Coronary artery (tissue), 2 donors: ENCODE data around the gene SAP30BP.
A peak's percentile ranks its signal among the peaks of the same experiment; 100 is the strongest.

Experiments used
- DNase-seq: peaks from one replicate; pipeline ENCODE4 v3.0.0-alpha.2; 2017; ENCODE audit warnings: low spot score
- H3K27ac ChIP-seq, 2 donors: fragments of 200-600 bp; sonication (generic); one replicate each; pipeline ENCODE4 v1.5.1; 2016 to 2019
- H3K4me3 ChIP-seq: fragments of 200-600 bp; sonication (generic); 2 replicates; pipeline ENCODE4 v1.5.1; 2016; ENCODE audit warnings: mild to moderate bottlenecking, moderate library complexity
- TF ChIP-seq, protein P1 (sequence below): fragments of 200-600 bp; sonication (generic); IDR thresholded peaks from one replicate; pipeline ENCODE4 v1.5.1; 2019; ENCODE audit warnings: antibody characterized with exemption

Gene SAP30BP

DNA sequence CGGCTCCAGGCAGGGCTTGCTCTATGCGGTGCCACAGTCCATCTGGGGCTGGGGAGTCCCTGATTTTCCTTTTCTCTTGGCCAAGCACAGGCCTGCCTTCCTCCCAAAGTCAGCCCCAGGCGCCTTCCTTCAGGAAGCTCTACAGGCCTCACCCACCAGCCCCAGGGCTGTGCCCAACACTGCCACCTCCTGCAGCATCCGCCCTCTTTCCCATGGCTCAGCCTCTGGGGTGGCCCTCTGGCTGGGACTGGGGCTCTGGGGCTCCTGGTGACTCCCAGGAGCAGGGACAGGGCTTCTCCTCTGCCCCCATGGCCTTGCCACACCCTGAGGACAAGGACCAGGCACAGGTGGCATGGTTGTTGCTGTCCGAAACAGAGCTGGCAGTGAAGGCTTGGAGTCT lies 54.9 kb downstream of the SAP30BP start:
- TF ChIP-seq, protein P1, sequence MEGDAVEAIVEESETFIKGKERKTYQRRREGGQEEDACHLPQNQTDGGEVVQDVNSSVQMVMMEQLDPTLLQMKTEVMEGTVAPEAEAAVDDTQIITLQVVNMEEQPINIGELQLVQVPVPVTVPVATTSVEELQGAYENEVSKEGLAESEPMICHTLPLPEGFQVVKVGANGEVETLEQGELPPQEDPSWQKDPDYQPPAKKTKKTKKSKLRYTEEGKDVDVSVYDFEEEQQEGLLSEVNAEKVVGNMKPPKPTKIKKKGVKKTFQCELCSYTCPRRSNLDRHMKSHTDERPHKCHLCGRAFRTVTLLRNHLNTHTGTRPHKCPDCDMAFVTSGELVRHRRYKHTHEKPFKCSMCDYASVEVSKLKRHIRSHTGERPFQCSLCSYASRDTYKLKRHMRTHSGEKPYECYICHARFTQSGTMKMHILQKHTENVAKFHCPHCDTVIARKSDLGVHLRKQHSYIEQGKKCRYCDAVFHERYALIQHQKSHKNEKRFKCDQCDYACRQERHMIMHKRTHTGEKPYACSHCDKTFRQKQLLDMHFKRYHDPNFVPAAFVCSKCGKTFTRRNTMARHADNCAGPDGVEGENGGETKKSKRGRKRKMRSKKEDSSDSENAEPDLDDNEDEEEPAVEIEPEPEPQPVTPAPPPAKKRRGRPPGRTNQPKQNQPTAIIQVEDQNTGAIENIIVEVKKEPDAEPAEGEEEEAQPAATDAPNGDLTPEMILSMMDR = no peak
- peak overlapping the region; percentile 68 for H3K4me3 ChIP-seq
- DNase-seq = no peak
- H3K27ac ChIP-seq = peak overlapping the region in 1 of 2 donors; percentile 80

DNA sequence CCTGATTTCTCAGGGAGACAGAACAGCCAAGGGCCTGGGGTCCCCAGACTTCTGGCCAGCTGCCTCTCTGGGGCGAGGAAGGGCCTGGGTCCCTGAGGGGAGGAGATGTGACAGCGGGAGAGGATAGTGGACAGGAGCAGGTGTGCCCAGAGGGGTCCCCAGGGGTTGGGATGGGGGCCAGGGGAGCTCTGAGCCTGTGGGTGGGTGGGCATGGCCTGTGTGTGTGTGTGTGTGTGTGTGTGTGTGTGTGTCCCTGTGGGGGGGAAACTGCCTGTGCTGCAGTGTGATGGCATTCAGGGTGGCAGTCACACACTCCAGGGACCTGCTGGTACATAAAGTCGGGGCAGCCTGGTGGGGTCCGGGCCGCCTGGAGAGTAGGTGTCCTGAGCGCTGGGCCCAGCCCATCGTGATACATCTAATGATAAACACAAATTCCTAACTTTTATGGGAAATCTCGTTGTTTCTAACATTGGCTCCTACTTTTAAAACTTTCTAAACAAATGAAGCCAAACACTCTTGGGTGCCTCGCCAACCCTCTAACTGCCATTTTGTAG lies 55.5 kb downstream of the SAP30BP start:
- TF ChIP-seq, protein P1 = no peak
- Histone ChIP-seq H3K27ac (peak overlapping the region in 1 of 2 donors; percentile 80), H3K4me3 (peak overlapping the region; percentile 68)
- DNase-seq = no peak

DNA sequence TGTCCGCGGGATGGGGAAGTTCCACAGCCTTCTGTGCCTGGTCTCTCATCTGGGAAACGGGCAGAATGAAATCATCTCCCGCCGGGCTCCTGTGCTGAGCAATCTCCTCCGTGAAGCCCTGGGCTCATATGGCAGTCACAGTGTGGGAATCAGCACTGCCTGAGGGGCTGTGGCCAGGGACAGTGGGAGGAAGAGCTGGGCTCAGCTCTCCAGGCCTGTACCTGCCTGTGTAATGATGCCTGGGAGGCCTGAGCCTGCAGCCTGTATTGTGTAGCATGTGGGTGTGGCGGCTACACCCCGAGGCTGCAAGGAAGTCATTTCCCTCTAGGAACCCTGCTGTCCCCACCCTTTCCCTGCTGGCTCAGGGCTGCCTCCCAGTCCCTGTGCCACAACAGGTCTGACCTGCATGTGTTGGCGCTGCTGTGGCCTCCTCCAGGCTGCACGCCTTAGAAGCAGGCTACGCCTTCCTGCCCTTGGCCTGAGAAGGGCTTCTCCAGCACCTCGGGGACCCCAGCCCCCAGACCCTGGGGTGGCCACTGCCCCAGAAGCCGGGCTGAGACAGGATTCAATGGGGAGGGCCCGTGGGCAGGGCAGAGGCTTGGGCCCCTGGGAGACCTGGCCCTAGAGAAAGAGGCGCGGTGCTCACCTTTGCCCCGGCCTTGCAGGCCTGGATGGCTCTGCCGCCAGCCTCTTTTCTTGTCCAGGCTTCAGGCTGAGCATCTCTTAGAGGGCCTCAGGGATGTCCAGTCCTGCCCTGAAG lies 56.2 kb downstream of the SAP30BP start:
- peak overlapping the region; percentile 68 for H3K4me3 ChIP-seq
- DNase-seq = no peak
- TF ChIP-seq, protein P1 = no peak

DNA sequence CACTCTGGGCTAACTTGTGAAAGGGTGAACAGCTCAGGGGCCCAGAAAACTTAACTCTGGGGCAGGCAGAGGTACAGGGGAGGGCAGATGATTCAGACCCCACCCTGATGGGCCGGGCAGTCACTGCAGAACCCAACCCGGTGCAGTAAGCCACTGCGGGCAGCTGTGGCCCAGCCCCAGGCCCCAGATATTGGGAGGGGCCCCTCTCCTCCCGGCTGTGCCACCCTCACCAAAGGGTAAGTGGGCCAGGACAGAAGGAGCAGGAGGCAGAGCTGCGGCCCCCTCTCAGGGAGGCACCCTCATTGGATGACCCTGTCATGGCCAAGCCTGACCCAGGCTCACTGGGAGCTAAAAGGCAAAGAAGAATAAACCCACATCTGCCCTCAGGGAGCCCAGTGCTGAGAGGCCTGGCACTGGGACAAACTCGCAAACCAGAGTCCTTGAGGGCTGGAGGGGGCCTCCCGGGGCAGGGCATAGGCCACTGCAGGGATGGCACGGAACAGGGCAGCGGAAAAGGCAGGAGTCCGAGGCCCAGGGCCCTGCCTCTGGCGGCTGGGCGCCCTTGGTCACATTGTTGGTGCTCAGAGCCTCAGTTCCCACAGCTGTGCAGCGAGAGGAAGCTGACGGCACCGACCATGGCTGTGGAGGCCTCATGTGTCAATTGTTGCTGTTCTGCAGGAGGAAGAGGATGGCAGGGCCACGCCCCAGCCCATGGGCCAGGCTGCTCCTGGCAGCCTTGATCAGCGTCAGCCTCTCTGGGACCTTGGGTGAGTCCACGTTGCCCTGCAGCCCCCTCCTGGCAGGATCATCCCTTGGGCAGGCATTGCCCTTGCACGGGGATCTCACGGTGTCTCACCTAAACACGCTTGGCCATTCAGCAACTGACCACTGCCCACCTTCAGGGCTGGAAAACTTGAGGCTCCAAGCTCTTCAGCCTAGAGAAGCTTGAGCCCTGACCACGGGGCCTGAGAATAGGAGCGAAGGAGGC lies 57.2 kb downstream of the SAP30BP start:
- TF ChIP-seq, protein P1 = no peak
- Histone ChIP-seq H3K27ac (peak overlapping the region in 1 of 2 donors; percentile 48), H3K4me3 (peak overlapping the region; percentile 68)
- no peak for DNase-seq

More for the DNA sequence above, 56.2 kb downstream of the SAP30BP start:
- peak overlapping the region in 1 of 2 donors; percentile 35 for H3K27ac ChIP-seq

DNA sequence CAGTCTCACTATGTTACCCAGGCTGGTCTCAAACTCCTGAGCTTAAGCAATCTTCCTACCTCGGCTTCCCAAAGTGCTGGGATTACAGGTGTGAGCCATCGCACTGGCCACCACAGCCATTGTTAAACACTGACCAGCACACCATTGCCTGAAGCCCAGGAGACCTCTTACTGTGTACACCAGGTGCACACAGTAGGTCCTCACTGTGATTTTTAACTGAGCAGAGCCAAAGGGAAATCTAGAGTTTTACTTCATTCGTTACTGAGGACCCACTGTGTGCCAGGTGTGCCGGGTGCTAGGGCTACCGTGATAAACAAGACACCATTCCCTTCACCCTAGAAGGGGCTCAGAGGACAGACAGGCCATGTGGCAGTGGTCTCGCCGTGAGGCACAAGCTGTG lies 58.4 kb downstream of the SAP30BP start:
- Histone ChIP-seq H3K4me3 (no peak overlapping the region), H3K27ac (no peak overlapping the region)
- no peak for DNase-seq
- TF ChIP-seq, protein P1 = no peak

DNA sequence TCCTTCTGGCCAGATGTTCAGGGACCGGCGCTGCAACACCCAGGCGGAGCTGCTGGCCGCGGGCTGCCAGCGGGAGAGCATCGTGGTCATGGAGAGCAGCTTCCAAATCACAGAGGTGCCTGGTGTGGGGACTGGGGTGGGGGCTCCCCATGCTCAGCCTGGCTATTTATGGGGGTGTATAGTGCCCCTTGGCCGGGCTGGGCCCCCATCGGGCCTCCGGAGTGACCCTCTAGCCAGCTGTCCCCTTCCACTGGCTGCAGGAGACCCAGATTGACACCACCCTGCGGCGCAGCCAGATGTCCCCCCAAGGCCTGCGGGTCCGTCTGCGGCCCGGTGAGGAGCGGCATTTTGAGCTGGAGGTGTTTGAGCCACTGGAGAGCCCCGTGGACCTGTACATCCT lies 60.3 kb downstream of the SAP30BP start:
- no peak overlapping the region for H3K4me3 ChIP-seq
- no peak overlapping the region for H3K27ac ChIP-seq
- DNase-seq = no peak
- TF ChIP-seq, protein P1 = no peak
